Measurements from ENCODE around the gene FAM131B. TPM values are rescaled to one million over a fixed set of nuclear protein-coding genes. Genes with fewer than 3 reads are reported as not detected.

FAM131B gene
- total RNA-seq (2021), result 17.3 and 18.5 TPM in 2 replicates
- long read RNA-seq, full-length matches to known transcripts, result 5 of 12 reads
- long read RNA-seq, partial matches to known transcripts, result 1 of 12 reads
- long read RNA-seq, other reads (novel, unspliced or antisense), result 6 of 12 reads

DNA sequence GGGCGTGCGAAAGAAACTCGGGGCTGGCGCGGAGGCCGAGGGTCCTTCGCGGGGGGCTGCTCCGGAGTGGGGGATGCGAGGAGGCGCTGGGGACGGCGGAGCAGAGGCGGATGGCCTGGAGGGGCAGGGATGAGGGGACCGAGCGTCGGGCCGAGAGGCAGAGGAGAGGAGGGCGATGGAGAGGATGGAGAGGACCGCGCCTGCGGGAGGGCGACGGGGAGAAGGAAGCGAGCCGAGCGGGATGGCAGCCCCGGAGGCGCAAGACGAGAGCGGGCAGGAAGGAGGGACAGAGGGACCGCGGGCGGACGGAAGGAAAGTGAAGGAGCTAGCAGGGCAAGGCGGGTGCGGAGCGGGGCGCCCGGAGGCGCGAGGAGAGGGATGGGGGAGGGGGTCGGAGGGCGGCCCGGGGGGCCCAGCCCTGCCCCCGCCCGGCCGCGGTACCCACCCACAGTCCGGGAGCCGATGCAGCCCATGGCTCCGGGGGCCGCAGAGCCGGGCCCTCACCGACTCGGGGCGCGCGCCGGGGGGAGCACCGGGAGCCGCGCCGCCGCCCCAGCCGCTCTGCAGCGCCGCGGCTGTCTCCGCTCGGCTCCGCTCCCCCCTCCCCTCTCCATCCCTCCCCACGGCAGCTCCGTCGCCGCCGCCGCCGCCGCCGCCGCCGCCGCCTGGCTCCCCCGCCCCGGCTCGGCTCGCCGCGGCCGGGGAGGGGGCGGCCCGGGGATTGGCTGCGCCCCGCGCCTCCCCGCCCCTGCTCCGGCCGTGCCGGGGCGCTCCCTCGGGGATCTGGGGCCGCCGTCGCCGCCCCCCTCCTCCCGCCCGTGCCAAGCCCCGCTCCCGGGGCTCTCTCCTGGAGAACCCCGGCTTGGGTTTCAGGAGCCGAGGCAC, at the start of gene FAM131B:
TSS of gene FAM131B (minus strand) at position 583 of the 885 bp plus-strand sequence. CDS start at position 473, 110 bp downstream.
- Histone ChIP-seq H2BK15ac (ENCODE audit: low read depth, low read length) (no peak within 1 kb of the TSS), H4K5ac (ENCODE audit: insufficient read length, low read depth, low read length) (no peak within 1 kb of the TSS), H3K4me2 (ENCODE audit: insufficient read depth, insufficient read length, low read length) (peak within 1 kb of the TSS; percentile 57), H3K18ac (ENCODE audit: insufficient read length, low read depth, low read length) (no peak within 1 kb of the TSS), H3T11ph (ENCODE audit: low read length) (no peak within 1 kb of the TSS), H3K56ac (ENCODE audit: insufficient read length, low read depth, low read length) (no peak within 1 kb of the TSS), H2AFZ (ENCODE audit: low read length) (no peak within 1 kb of the TSS), H3K79me1 (ENCODE audit: insufficient read depth, low read depth, low read length, poor library complexity, severe bottlenecking) (no peaks in the 10 kb centered on the region), H2BK20ac (ENCODE audit: low read depth, low read length, poor library complexity, severe bottlenecking) (no peak within 1 kb of the TSS), H3K79me2 (ENCODE audit: insufficient read depth, low read length) (no peaks in the 10 kb centered on the region), H3K23ac (ENCODE audit: insufficient read length, low read depth, low read length) (no peak within 1 kb of the TSS), H3K27me3 (ENCODE audit: insufficient read depth, low read length) (peaks cover 6% of the 10 kb centered on the region; the same call in 1 of the 2 replicates), H3K23me2 (ENCODE audit: insufficient read length, low read depth, low read length, poor library complexity, severe bottlenecking) (peaks cover 7% of the 10 kb centered on the region), H3K9ac (ENCODE audit: extremely low read depth, insufficient read length, low read length) (peak within 1 kb of the TSS; percentile 47), H3K27ac (ENCODE audit: insufficient read length, low read depth, low read length) (no peak within 1 kb of the TSS), H3K14ac (ENCODE audit: insufficient read depth, low read length) (peak within 1 kb of the TSS; percentile 67; the same call in 1 of the 2 replicates), H3K9me3 (ENCODE audit: control insufficient read depth, low read depth, low read length) (no peaks in the 10 kb centered on the region), H4K20me1 (ENCODE audit: control insufficient read depth, insufficient read depth, insufficient read length) (no peaks in the 10 kb centered on the region), H4K8ac (replicated peaks; ENCODE audit: insufficient read length, low read depth, low read length) (no peak within 1 kb of the TSS), H3K4ac (ENCODE audit: low read depth, low read length) (no peak within 1 kb of the TSS), H2AK5ac (ENCODE audit: insufficient read length, low read length) (no peak within 1 kb of the TSS), H2BK120ac (ENCODE audit: low read depth, low read length, poor library complexity, severe bottlenecking) (no peak within 1 kb of the TSS), H2BK12ac (ENCODE audit: insufficient read length, low read depth, low read length) (no peak within 1 kb of the TSS), H3K4me1 (ENCODE audit: insufficient read depth, low read length) (no peaks in the 10 kb centered on the region), H4K91ac (ENCODE audit: insufficient read length, low read depth, low read length) (no peak within 1 kb of the TSS), H2BK5ac (ENCODE audit: insufficient read length, low read length) (no peak within 1 kb of the TSS)
- Mint-ChIP-seq H3K4me3 (peak within 1 kb of the TSS; percentile 95 to 96), H3K9me3 (no peaks in the 10 kb centered on the region), H3K27ac (no peak within 1 kb of the TSS; a peak in 1 of 7 replicates), H3K36me3 (ENCODE audit: insufficient read depth in 1 of 3, low read depth in 3 of 3) (peaks cover 13 to 29% (median 22%) of the 10 kb centered on the region in 3 experiments), H3K27me3 (ENCODE audit: low read depth) (peaks cover 43% of the 10 kb centered on the region), H3K4me1 (peaks cover 15 to 18% of the 10 kb centered on the region in 2 experiments)
- peak; percentile 39 for DNase-seq
- TF ChIP-seq, protein P1, sequence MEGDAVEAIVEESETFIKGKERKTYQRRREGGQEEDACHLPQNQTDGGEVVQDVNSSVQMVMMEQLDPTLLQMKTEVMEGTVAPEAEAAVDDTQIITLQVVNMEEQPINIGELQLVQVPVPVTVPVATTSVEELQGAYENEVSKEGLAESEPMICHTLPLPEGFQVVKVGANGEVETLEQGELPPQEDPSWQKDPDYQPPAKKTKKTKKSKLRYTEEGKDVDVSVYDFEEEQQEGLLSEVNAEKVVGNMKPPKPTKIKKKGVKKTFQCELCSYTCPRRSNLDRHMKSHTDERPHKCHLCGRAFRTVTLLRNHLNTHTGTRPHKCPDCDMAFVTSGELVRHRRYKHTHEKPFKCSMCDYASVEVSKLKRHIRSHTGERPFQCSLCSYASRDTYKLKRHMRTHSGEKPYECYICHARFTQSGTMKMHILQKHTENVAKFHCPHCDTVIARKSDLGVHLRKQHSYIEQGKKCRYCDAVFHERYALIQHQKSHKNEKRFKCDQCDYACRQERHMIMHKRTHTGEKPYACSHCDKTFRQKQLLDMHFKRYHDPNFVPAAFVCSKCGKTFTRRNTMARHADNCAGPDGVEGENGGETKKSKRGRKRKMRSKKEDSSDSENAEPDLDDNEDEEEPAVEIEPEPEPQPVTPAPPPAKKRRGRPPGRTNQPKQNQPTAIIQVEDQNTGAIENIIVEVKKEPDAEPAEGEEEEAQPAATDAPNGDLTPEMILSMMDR (conservative IDR thresholded peaks at IDR 0.05), result no peak
- WGBS (ENCODE audit: extremely low coverage, insufficient read length, low lambda C conversion rate), result no CpG with 5 or more reads among the region's 112 CpGs
